ENCODE measurements around the gene PHKB. TPM values are rescaled to one million over a fixed set of nuclear protein-coding genes. Genes with fewer than 3 reads are reported as not detected.

The PHKB gene
- total RNA-seq, 1 donor from 2014 or later: 109 TPM

- no peaks in the 10 kb centered on the region for H3K4me1 Mint-ChIP-seq
These were observed 107.2 kb downstream of the PHKB start for GRCh38 chr16:47568351-47568750.

GRCh38 chr16:47571049-47571448 is 109.9 kb downstream of the PHKB start:
- Mint-ChIP-seq H3K9me3 (peaks cover 2% of the 10 kb centered on the region), H3K27me3 (ENCODE audit: insufficient read depth, low read depth) (peaks cover 2% of the 10 kb centered on the region), H3K27ac (no peak overlapping the region), H3K4me1 (no peaks in the 10 kb centered on the region), H3K36me3 (peaks cover 9% of the 10 kb centered on the region), H3K4me3 (no peak overlapping the region)
- Histone ChIP-seq H3K36me3 (no peaks in the 10 kb centered on the region), H3K9ac (no peak overlapping the region), H3K79me2 (ENCODE audit: low read depth) (no peaks in the 10 kb centered on the region), H3F3A (ENCODE audit: low read depth) (no peaks in the 10 kb centered on the region), H3K27ac (no peak overlapping the region), H4K20me1 (ENCODE audit: low read depth) (no peaks in the 10 kb centered on the region), H3K4me3 (no peak overlapping the region), H3K9me3 (ENCODE audit: low read depth) (no peaks in the 10 kb centered on the region), H3K4me1 (no peaks in the 10 kb centered on the region), H2AFZ (replicated peaks) (no peak overlapping the region), H3K27me3 (no peaks in the 10 kb centered on the region), H3K4me2 (no peak overlapping the region)
- no peak for DNase-seq (ENCODE audit: low spot score)
- no peak for TF ChIP-seq CTCF (IDR thresholded peaks at IDR 0.05)
- no peak for TF ChIP-seq EZH2phosphoT487 (IDR thresholded peaks at IDR 0.05)
- no peak for TF ChIP-seq EZH2 (IDR thresholded peaks at IDR 0.05)

More at GRCh38 chr16:47568351-47568750, 107.2 kb downstream of the PHKB start:
- H3K79me2 ChIP-seq (ENCODE audit: low read depth): no peaks in the 10 kb centered on the region
- no peak overlapping the region for H2AFZ ChIP-seq (replicated peaks)
- no peak overlapping the region for H3K4me3 Mint-ChIP-seq
- TF ChIP-seq EZH2phosphoT487 (IDR thresholded peaks at IDR 0.05) (no peak), CTCF (IDR thresholded peaks at IDR 0.05) (no peak), EZH2 (IDR thresholded peaks at IDR 0.05) (no peak)
- H3K4me1 ChIP-seq: no peaks in the 10 kb centered on the region
- H3K9me3 Mint-ChIP-seq: no peaks in the 10 kb centered on the region
- no peak for DNase-seq (ENCODE audit: low spot score)
- H3K27me3 Mint-ChIP-seq (ENCODE audit: insufficient read depth, low read depth): peaks cover 2% of the 10 kb centered on the region
- H3F3A ChIP-seq (ENCODE audit: low read depth): no peaks in the 10 kb centered on the region
- no peaks in the 10 kb centered on the region for H3K9me3 ChIP-seq (ENCODE audit: low read depth)
- peaks cover 7% of the 10 kb centered on the region for H3K36me3 Mint-ChIP-seq
- H3K27ac ChIP-seq: no peak overlapping the region
- no peak overlapping the region for H3K9ac ChIP-seq
- H4K20me1 ChIP-seq (ENCODE audit: low read depth): no peaks in the 10 kb centered on the region
- no peak overlapping the region for H3K4me3 ChIP-seq
- no peak overlapping the region for H3K4me2 ChIP-seq
- no peaks in the 10 kb centered on the region for H3K36me3 ChIP-seq
- H3K27me3 ChIP-seq: no peaks in the 10 kb centered on the region
- no peak overlapping the region for H3K27ac Mint-ChIP-seq

GRCh38 chr16:47571711-47572110 is 110.6 kb downstream of the PHKB start:
- Mint-ChIP-seq H3K36me3 (peaks cover 9% of the 10 kb centered on the region), H3K27me3 (ENCODE audit: insufficient read depth, low read depth) (peaks cover 2% of the 10 kb centered on the region), H3K9me3 (peaks cover 2% of the 10 kb centered on the region), H3K27ac (no peak overlapping the region), H3K4me3 (no peak overlapping the region), H3K4me1 (no peaks in the 10 kb centered on the region)
- Histone ChIP-seq H3K27me3 (no peaks in the 10 kb centered on the region), H3F3A (ENCODE audit: low read depth) (no peaks in the 10 kb centered on the region), H3K79me2 (ENCODE audit: low read depth) (no peaks in the 10 kb centered on the region), H3K4me3 (no peak overlapping the region), H3K4me1 (no peaks in the 10 kb centered on the region), H2AFZ (replicated peaks) (no peak overlapping the region), H3K36me3 (no peaks in the 10 kb centered on the region), H3K9ac (no peak overlapping the region), H3K9me3 (ENCODE audit: low read depth) (no peaks in the 10 kb centered on the region), H3K4me2 (no peak overlapping the region), H3K27ac (no peak overlapping the region), H4K20me1 (ENCODE audit: low read depth) (no peaks in the 10 kb centered on the region)
- TF ChIP-seq CTCF (IDR thresholded peaks at IDR 0.05) (no peak), EZH2phosphoT487 (IDR thresholded peaks at IDR 0.05) (no peak), EZH2 (IDR thresholded peaks at IDR 0.05) (no peak)
- no peak for DNase-seq (ENCODE audit: low spot score)

Data from neural progenitor cell (in vitro differentiated cells).